HEK293 (cell line): ENCODE results near the gene LUC7L2.

Experiments
- CTCF ChIA-PET: fragments of 350-600 bp; formaldehyde crosslinking; extraction: SDS; loops from one replicate; lab custom pipeline; 2021; ENCODE audit warnings: antibody characterized with exemption; lab: Yijun Ruan, JAX
- POLR2A ChIA-PET: fragments of 300-600 bp; formaldehyde crosslinking; extraction: SDS; loops from one replicate; lab custom pipeline; 2020; ENCODE audit warnings: antibody characterized with exemption, inconsistent platforms; lab: Yijun Ruan, JAX
- H3K27ac ChIP-seq: fragments of 200-500 bp; sonication (Bioruptor generic); 2 replicates; pipeline ENCODE4 v1.5.1; 2014; ENCODE audit warnings: low read depth, low read length, control low read depth, inconsistent platforms; ENCODE audit errors: extremely low read depth
- H3K36me3 ChIP-seq, 2 experiments: fragments of 200-500 bp in 1 of 2; sonication (Bioruptor generic) in 1 of 2; 1 replicate in 1 of 2; 2 replicates in 1 of 2; pipeline ENCODE4 v1.5.1; 2014 to 2017; ENCODE audit warnings: inconsistent platforms in 2 of 2, low read length in 2 of 2; ENCODE audit not compliant: control insufficient read depth in 2 of 2, insufficient read depth in 1 of 2
- H3K4me1 ChIP-seq: fragments of 200-500 bp; sonication (Bioruptor generic); 2 replicates; pipeline ENCODE4 v1.5.1; 2014; ENCODE audit warnings: mild to moderate bottlenecking, low read length, inconsistent platforms; ENCODE audit not compliant: control insufficient read depth, insufficient read depth
- H3K4me3 ChIP-seq: 2 replicates; pipeline ENCODE4 v1.5.1; 2011; ENCODE audit warnings: low read depth, mild to moderate bottlenecking, control low read depth, low read length, moderate library complexity
- H3K9me3 ChIP-seq: fragments of 200-500 bp; sonication (Bioruptor generic); 2 replicates; pipeline ENCODE4 v1.5.1; 2014; ENCODE audit warnings: low read depth, low read length, inconsistent platforms; ENCODE audit not compliant: control insufficient read depth, insufficient read depth
- GFI1B ChIP-seq: fragments of 450-650 bp; formaldehyde crosslinking; IDR thresholded peaks from 2 replicates; pipeline ENCODE4 v1.5.1; 2016; ENCODE audit warnings: missing biosample characterization, missing genetic modification characterization
- HOXA7 ChIP-seq: sonication (generic); formaldehyde crosslinking; IDR thresholded peaks from 2 replicates; pipeline ENCODE4 v1.8.1; 2022; ENCODE audit warnings: missing genetic modification reagents, borderline replicate concordance
- OSR2 ChIP-seq: fragments of 450-650 bp; formaldehyde crosslinking; IDR thresholded peaks from 2 replicates; pipeline ENCODE4 v1.5.1; 2016; ENCODE audit warnings: missing biosample characterization, missing genetic modification characterization
- PRDM2 ChIP-seq: fragments of 450-650 bp; formaldehyde crosslinking; IDR thresholded peaks from 2 replicates; pipeline ENCODE4 v1.5.1; 2016; ENCODE audit warnings: missing biosample characterization, missing genetic modification characterization, borderline replicate concordance
- RBAK ChIP-seq: fragments of 450-650 bp; formaldehyde crosslinking; IDR thresholded peaks from 2 replicates; pipeline ENCODE4 v1.5.1; 2016; ENCODE audit warnings: missing biosample characterization, missing genetic modification characterization
- SP7 ChIP-seq: fragments of 450-650 bp; formaldehyde crosslinking; IDR thresholded peaks from 2 replicates; pipeline ENCODE4 v1.5.1; 2016; ENCODE audit warnings: missing biosample characterization, missing genetic modification characterization
- ZBTB17 ChIP-seq: fragments of 450-650 bp; formaldehyde crosslinking; IDR thresholded peaks from 2 replicates; pipeline ENCODE4 v1.5.1; 2016; ENCODE audit warnings: missing biosample characterization, missing genetic modification characterization
- ZIC2 ChIP-seq: fragments of 450-650 bp; formaldehyde crosslinking; IDR thresholded peaks from 2 replicates; pipeline ENCODE4 v1.5.1; 2016; ENCODE audit warnings: missing biosample characterization, missing genetic modification characterization
- ZNF133 ChIP-seq: fragments of 450-650 bp; formaldehyde crosslinking; IDR thresholded peaks from 2 replicates; pipeline ENCODE4 v1.5.1; 2016; ENCODE audit warnings: missing biosample characterization, missing genetic modification characterization
- ZNF146 ChIP-seq: fragments of 450-650 bp; formaldehyde crosslinking; IDR thresholded peaks from 2 replicates; pipeline ENCODE4 v1.5.1; 2016; ENCODE audit warnings: missing biosample characterization, missing genetic modification characterization
- ZNF292 ChIP-seq: fragments of 450-650 bp; formaldehyde crosslinking; IDR thresholded peaks from 2 replicates; pipeline ENCODE4 v1.5.1; 2016; ENCODE audit warnings: low read depth, missing biosample characterization, missing genetic modification characterization, borderline replicate concordance
- ZNF302 ChIP-seq: fragments of 450-650 bp; formaldehyde crosslinking; IDR thresholded peaks from 2 replicates; pipeline ENCODE4 v1.5.1; 2016; ENCODE audit warnings: missing biosample characterization, missing genetic modification characterization, low read depth
- ZNF423 ChIP-seq: fragments of 450-650 bp; formaldehyde crosslinking; IDR thresholded peaks from 2 replicates; pipeline ENCODE4 v1.5.1; 2016; ENCODE audit warnings: missing biosample characterization, missing genetic modification characterization
- ZNF514 ChIP-seq: fragments of 450-650 bp; formaldehyde crosslinking; IDR thresholded peaks from 2 replicates; pipeline ENCODE4 v1.5.1; 2016; ENCODE audit warnings: missing biosample characterization, missing genetic modification characterization
- ZNF529 ChIP-seq: fragments of 450-650 bp; formaldehyde crosslinking; IDR thresholded peaks from 2 replicates; pipeline ENCODE4 v1.5.1; 2017; ENCODE audit warnings: missing genetic modification characterization, missing biosample characterization; ENCODE audit not compliant: insufficient replicate concordance
- ZNF624 ChIP-seq: fragments of 450-650 bp; formaldehyde crosslinking; IDR thresholded peaks from 2 replicates; pipeline ENCODE4 v1.5.1; 2017; ENCODE audit warnings: missing biosample characterization, missing genetic modification characterization
- ZNF791 ChIP-seq: fragments of 450-650 bp; formaldehyde crosslinking; IDR thresholded peaks from 2 replicates; pipeline ENCODE4 v1.5.1; 2016; ENCODE audit warnings: missing biosample characterization, missing genetic modification characterization
- ZNF830 ChIP-seq: fragments of 450-650 bp; IDR thresholded peaks from 2 replicates; pipeline ENCODE4 v1.5.0; 2018; ENCODE audit warnings: missing biosample characterization, missing genetic modification characterization, low read depth, mild to moderate bottlenecking, moderate library complexity
- ZSCAN16 ChIP-seq: fragments of 450-650 bp; formaldehyde crosslinking; IDR thresholded peaks from 2 replicates; pipeline ENCODE4 v1.5.1; 2016; ENCODE audit warnings: missing biosample characterization, missing genetic modification characterization
- TF ChIP-seq, protein P1 (sequence below): fragments of 450-650 bp; formaldehyde crosslinking; IDR thresholded peaks from 2 replicates; pipeline ENCODE4 v1.5.1; 2016; ENCODE audit warnings: missing biosample characterization, missing genetic modification characterization
- TF ChIP-seq, protein P2 (sequence below): fragments of 450-650 bp; formaldehyde crosslinking; IDR thresholded peaks from 2 replicates; pipeline ENCODE4 v1.5.1; 2016; ENCODE audit warnings: missing biosample characterization, missing genetic modification characterization
- TF ChIP-seq, protein P3 (sequence below): fragments of 450-650 bp; formaldehyde crosslinking; conservative IDR thresholded peaks from 2 replicates; pipeline ENCODE4 v1.5.1; 2016; ENCODE audit warnings: low read depth, missing biosample characterization, missing genetic modification characterization

LUC7L2 gene

GRCh38 chr7:139359366-139360209 lies at the start of gene LUC7L2:
LUC7L2 (plus strand) TSS chr7:139359894; CDS start chr7:139360262, 368 bp downstream.
- ChIA-PET CTCF (interaction anchor here (0.6 to 0.7 kb wide), 2 partner anchors 28 to 342 kb away, joined by 3 to 5 read pairs; no protein-coding TSS in a partner anchor), POLR2A (interaction anchor here (0.6 to 2.5 kb wide), 11 partner anchors 10 to 818 kb away, joined by 3 to 35 read pairs (median 4); partner anchors contain the start of genes FMC1 and KLRG2)
- Histone ChIP-seq H3K9me3 (no peaks in the 10 kb centered on the region), H3K36me3 (peaks cover 0 to 15% of the 10 kb centered on the region in 2 experiments; a peak in 1 of 3 replicates), H3K4me3 (peak within 1 kb of the TSS; percentile 74), H3K27ac (peak within 1 kb of the TSS; percentile 95), H3K4me1 (peaks cover 7% of the 10 kb centered on the region; the same call in 1 of the 2 replicates)
- TF ChIP-seq GFI1B (tag by site-specific recombination), result no peak
- TF ChIP-seq ZNF514 (tag by site-specific recombination), result no peak
- no peak for TF ChIP-seq ZNF791 (tag by site-specific recombination)
- no peak for TF ChIP-seq ZNF292
- no peak for TF ChIP-seq PRDM2 (tag by site-specific recombination)
- peak; percentile 20; the same call in 1 of the 2 replicates for TF ChIP-seq ZNF146 (tag by site-specific recombination)
- no peak for TF ChIP-seq ZNF302 (tag by site-specific recombination)
- TF ChIP-seq, protein P1, sequence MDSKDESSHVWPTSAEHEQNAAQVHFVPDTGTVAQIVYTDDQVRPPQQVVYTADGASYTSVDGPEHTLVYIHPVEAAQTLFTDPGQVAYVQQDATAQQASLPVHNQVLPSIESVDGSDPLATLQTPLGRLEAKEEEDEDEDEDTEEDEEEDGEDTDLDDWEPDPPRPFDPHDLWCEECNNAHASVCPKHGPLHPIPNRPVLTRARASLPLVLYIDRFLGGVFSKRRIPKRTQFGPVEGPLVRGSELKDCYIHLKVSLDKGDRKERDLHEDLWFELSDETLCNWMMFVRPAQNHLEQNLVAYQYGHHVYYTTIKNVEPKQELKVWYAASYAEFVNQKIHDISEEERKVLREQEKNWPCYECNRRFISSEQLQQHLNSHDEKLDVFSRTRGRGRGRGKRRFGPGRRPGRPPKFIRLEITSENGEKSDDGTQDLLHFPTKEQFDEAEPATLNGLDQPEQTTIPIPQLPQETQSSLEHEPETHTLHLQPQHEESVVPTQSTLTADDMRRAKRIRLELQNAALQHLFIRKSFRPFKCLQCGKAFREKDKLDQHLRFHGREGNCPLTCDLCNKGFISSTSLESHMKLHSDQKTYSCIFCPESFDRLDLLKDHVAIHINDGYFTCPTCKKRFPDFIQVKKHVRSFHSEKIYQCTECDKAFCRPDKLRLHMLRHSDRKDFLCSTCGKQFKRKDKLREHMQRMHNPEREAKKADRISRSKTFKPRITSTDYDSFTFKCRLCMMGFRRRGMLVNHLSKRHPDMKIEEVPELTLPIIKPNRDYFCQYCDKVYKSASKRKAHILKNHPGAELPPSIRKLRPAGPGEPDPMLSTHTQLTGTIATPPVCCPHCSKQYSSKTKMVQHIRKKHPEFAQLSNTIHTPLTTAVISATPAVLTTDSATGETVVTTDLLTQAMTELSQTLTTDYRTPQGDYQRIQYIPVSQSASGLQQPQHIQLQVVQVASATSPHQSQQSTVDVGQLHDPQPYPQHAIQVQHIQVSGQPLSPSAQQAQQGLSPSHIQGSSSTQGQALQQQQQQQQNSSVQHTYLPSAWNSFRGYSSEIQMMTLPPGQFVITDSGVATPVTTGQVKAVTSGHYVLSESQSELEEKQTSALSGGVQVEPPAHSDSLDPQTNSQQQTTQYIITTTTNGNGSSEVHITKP (tag by site-specific recombination), result peak; percentile 68
- TF ChIP-seq ZNF133, result no peak
- no peak; the same call in 1 of the 2 replicates for TF ChIP-seq OSR2 (tag by site-specific recombination)
- TF ChIP-seq ZNF830 (tag by site-specific recombination), result no peak
- TF ChIP-seq RBAK (tag by site-specific recombination), result no peak
- TF ChIP-seq SP7 (tag by site-specific recombination), result peak; percentile 83
- TF ChIP-seq ZSCAN16 (tag by site-specific recombination), result 0 out of 2 replicates have a peak, but pooled peaks have one; percentile 23
- TF ChIP-seq ZNF624, result no peak
- peak; percentile 83 for TF ChIP-seq ZBTB17 (tag by site-specific recombination)
- TF ChIP-seq ZNF423 (tag by site-specific recombination), result no peak
- TF ChIP-seq ZNF529 (tag by site-specific recombination), result no peak
- TF ChIP-seq, protein P2, sequence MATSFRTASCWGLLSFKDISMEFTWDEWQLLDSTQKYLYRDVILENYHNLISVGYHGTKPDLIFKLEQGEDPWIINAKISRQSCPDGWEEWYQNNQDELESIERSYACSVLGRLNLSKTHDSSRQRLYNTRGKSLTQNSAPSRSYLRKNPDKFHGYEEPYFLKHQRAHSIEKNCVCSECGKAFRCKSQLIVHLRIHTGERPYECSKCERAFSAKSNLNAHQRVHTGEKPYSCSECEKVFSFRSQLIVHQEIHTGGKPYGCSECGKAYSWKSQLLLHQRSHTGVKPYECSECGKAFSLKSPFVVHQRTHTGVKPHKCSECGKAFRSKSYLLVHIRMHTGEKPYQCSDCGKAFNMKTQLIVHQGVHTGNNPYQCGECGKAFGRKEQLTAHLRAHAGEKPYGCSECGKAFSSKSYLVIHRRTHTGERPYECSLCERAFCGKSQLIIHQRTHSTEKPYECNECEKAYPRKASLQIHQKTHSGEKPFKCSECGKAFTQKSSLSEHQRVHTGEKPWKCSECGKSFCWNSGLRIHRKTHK (tag by site-specific recombination), result no peak
- TF ChIP-seq, protein P3, sequence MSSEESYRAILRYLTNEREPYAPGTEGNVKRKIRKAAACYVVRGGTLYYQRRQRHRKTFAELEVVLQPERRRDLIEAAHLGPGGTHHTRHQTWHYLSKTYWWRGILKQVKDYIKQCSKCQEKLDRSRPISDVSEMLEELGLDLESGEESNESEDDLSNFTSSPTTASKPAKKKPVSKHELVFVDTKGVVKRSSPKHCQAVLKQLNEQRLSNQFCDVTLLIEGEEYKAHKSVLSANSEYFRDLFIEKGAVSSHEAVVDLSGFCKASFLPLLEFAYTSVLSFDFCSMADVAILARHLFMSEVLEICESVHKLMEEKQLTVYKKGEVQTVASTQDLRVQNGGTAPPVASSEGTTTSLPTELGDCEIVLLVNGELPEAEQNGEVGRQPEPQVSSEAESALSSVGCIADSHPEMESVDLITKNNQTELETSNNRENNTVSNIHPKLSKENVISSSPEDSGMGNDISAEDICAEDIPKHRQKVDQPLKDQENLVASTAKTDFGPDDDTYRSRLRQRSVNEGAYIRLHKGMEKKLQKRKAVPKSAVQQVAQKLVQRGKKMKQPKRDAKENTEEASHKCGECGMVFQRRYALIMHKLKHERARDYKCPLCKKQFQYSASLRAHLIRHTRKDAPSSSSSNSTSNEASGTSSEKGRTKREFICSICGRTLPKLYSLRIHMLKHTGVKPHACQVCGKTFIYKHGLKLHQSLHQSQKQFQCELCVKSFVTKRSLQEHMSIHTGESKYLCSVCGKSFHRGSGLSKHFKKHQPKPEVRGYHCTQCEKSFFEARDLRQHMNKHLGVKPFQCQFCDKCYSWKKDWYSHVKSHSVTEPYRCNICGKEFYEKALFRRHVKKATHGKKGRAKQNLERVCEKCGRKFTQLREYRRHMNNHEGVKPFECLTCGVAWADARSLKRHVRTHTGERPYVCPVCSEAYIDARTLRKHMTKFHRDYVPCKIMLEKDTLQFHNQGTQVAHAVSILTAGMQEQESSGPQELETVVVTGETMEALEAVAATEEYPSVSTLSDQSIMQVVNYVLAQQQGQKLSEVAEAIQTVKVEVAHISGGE (tag by site-specific recombination), result 0 out of 2 replicates have a peak, but pooled peaks have one; percentile 12
- TF ChIP-seq ZIC2 (tag by site-specific recombination), result peak; percentile 13; the same call in 1 of the 2 replicates
- no peak for TF ChIP-seq HOXA7 (CRISPR knock-in tag)
